T-cell (primary cell): ENCODE data around the gene CASZ1. TPM values are rescaled to one million over a fixed set of nuclear protein-coding genes. Genes with fewer than 3 reads are reported as not detected.

ENCODE experiments used
- ATAC-seq, 4 experiments: fragments of 200-7000 bp in 3 of 4; fragments of 150-1000 bp in 1 of 4; cut with Tn5 transposase; replicated peaks in 1 of 4; 1 replicate in 3 of 4; 2 replicates in 1 of 4; pipeline ENCODE4 v1.10.0; 2021; ENCODE audit warnings: moderate library complexity in 3 of 4, mild to moderate bottlenecking in 2 of 4, moderate number of reproducible peaks in 1 of 4
- CTCF ChIA-PET, 2 donors: fragments of 300-600 bp; sonication (Branson Sonifier 250); formaldehyde crosslinking; loops; one replicate each; lab custom pipeline; 2022; ENCODE audit warnings: antibody characterized with exemption in 2 of 2; lab: Charles Lee
- POLR2A ChIA-PET, 2 donors: fragments of 300-600 bp; sonication (Branson Sonifier 250); formaldehyde crosslinking; loops; one replicate each; lab custom pipeline; 2022; ENCODE audit warnings: antibody characterized with exemption in 2 of 2; lab: Charles Lee
- DNase-seq, 35 experiments: peaks; one replicate each; pipeline versions ENCODE4 v3.0.0 to v3.0.0-alpha.2; 2013 to 2023
- H3K27ac ChIP-seq: one replicate; pipeline ENCODE4 v1.5.1; 2013; ENCODE audit warnings: low read length
- H3K27me3 ChIP-seq, 2 experiments: replicated peaks in 1 of 2; 1 replicate in 1 of 2; 2 replicates in 1 of 2; pipeline versions ENCODE4 v1.6.1 to v1.7.0; 2013; ENCODE audit warnings: low read length in 1 of 2, mixed read lengths in 1 of 2; ENCODE audit not compliant: control insufficient read depth in 2 of 2, insufficient read depth in 2 of 2; ENCODE audit errors: extremely low read depth in 1 of 2
- H3K36me3 ChIP-seq, 2 donors: 1 replicate in 1 of 2; 2 replicates in 1 of 2; pipeline versions ENCODE4 v1.6.1 to v1.7.0; 2013; ENCODE audit warnings: low read length in 1 of 2; ENCODE audit not compliant: control insufficient read depth in 2 of 2, insufficient read depth in 1 of 2; ENCODE audit errors: extremely low read depth in 1 of 2
- H3K4me1 ChIP-seq, 2 experiments: 1 replicate in 1 of 2; 2 replicates in 1 of 2; pipeline versions ENCODE4 v1.6.1 to v1.7.0; 2013; ENCODE audit warnings: low read length in 2 of 2, mixed read lengths in 1 of 2; ENCODE audit not compliant: insufficient read depth in 2 of 2, control insufficient read depth in 1 of 2; ENCODE audit errors: extremely low read depth in 1 of 2
- H3K4me3 ChIP-seq, 2 donors: 1 replicate in 1 of 2; 2 replicates in 1 of 2; pipeline versions ENCODE4 v1.5.1 to v1.7.0; 2013; ENCODE audit warnings: mild to moderate bottlenecking in 2 of 2, low read length in 1 of 2, moderate library complexity in 1 of 2; ENCODE audit not compliant: control insufficient read depth in 1 of 2; ENCODE audit errors: extremely low read depth in 1 of 2
- H3K9me3 ChIP-seq: 2 replicates; pipeline ENCODE4 v1.7.0; 2013
- H3K27ac Mint-ChIP-seq, 2 donors: one replicate each; pipeline ENCODE4 v1.8.0; 2020 to 2021; ENCODE audit warnings: mild to moderate bottlenecking in 2 of 2, mixed read lengths in 2 of 2
- H3K27me3 Mint-ChIP-seq, 2 donors: one replicate each; pipeline ENCODE4 v1.8.0; 2021 to 2022; ENCODE audit warnings: mixed read lengths in 2 of 2
- H3K36me3 Mint-ChIP-seq: one replicate; pipeline ENCODE4 v1.8.0; 2021; ENCODE audit warnings: mixed read lengths
- H3K4me1 Mint-ChIP-seq, 3 donors: one replicate each; pipeline ENCODE4 v1.8.0; 2020 to 2022; ENCODE audit warnings: mixed read lengths in 3 of 3, mild to moderate bottlenecking in 1 of 3
- H3K4me3 Mint-ChIP-seq, 3 donors: one replicate each; pipeline ENCODE4 v1.8.0; 2020 to 2022; ENCODE audit warnings: mild to moderate bottlenecking in 3 of 3, mixed read lengths in 3 of 3, moderate library complexity in 3 of 3
- H3K9me3 Mint-ChIP-seq, 3 donors: one replicate each; pipeline ENCODE4 v1.8.0; 2020 to 2022; ENCODE audit warnings: mixed read lengths in 3 of 3
- WGBS: methylation state at CpG from one replicate; pipeline ENCODE4 v1.1.5; 2013; ENCODE audit warnings: missing lambda C conversion rate; ENCODE audit not compliant: insufficient coverage; 5-methylcytosine and 5-hydroxymethylcytosine counted together
- total RNA-seq, 35 experiments: library from RNA in 6 of 35; stranded (reverse) in 6 of 35; fragments of 120-200 nt in 1 of 35; gene quantifications; one replicate each; pipeline versions ENCODE4 v1.2.1 to v1.2.4 and lab custom pipeline; 2013 to 2026

CASZ1 gene
- total RNA-seq, 5 donors from 2014 or later (not counting 1 experiment from before 2014, with no cell fraction given): 12.9 to 23.0 (median 14.3) TPM

- no peaks in the 10 kb centered on the region for H3K9me3 ChIP-seq
- no peak overlapping the region for H3K27ac ChIP-seq
- Mint-ChIP-seq H3K27ac (no peak overlapping the region), H3K9me3 (no peaks in the 10 kb centered on the region), H3K4me3 (no peak overlapping the region), H3K36me3 (no peaks in the 10 kb centered on the region), H3K4me1 (no peaks in the 10 kb centered on the region), H3K27me3 (peaks cover 32 to 37% of the 10 kb centered on the region in 2 donors)
- no peaks in the 10 kb centered on the region for H3K36me3 ChIP-seq
- no peak overlapping the region for H3K4me3 ChIP-seq
- DNase-seq (no peak), ATAC-seq (no peak)
- peaks cover 0 to 69% of the 10 kb centered on the region in 2 experiments for H3K27me3 ChIP-seq
- ChIA-PET POLR2A (no interaction called here), CTCF (no interaction called here)
- WGBS: 84% methylated on average over 8 of the region's 11 CpGs
- no peaks in the 10 kb centered on the region for H3K4me1 ChIP-seq
Measured at GRCh38 chr1:10784998-10785727, 11.3 kb downstream of the CASZ1 start.

DNA sequence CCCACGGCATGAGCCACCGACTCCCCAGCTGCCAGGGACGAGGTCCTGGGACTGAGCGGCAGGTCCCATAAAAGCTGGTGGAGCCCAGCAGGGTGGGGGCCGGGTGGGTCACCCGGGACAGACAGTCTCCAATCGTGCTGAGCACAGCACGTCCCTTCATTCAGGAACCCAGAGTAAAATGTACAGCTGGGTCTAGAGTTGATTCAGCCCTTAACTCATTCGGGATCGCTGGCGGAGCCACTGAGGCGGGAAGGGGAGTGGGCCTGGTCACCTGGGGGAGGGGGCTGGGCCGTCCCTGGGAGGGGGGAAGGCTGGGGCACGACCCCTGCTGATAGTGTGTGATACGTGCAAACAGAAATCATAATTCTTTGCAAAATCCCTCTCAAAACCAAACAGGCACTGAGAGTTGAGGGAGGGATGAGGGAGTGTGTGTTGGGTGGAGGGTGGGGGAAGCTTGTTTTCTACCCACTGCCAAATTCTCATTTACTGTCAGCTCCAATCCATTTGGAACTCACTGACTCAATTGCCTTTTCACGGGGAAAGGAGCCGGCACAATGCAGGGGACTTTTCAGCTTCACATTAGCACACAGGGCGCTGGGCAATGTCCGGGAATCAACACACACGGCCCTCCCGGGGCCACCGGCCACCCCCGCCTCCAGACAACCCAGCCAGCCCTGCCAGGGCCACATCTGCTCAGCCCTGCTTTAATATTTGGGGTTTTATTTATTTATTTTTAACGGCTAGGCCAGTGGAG lies 13.8 kb downstream of the CASZ1 start:
- Histone ChIP-seq H3K27ac (no peak overlapping the region), H3K27me3 (peaks cover 0 to 50% of the 10 kb centered on the region in 2 experiments), H3K4me1 (no peaks in the 10 kb centered on the region), H3K36me3 (no peaks in the 10 kb centered on the region), H3K4me3 (no peak overlapping the region), H3K9me3 (no peaks in the 10 kb centered on the region)
- Mint-ChIP-seq H3K36me3 (no peaks in the 10 kb centered on the region), H3K9me3 (no peaks in the 10 kb centered on the region), H3K27ac (no peak overlapping the region), H3K27me3 (peaks cover 25 to 28% of the 10 kb centered on the region in 2 donors), H3K4me1 (no peaks in the 10 kb centered on the region), H3K4me3 (no peak overlapping the region)
- ChIA-PET POLR2A (no interaction called here), CTCF (interaction anchor here in 1 of 2 donors (0.6 kb wide), 1 partner anchor 9 kb away, joined by 11 read pairs; no protein-coding TSS in a partner anchor)
- WGBS: 82% methylated on average over 16 of the region's 24 CpGs
- DNase-seq (no peak), ATAC-seq (no peak)

DNA sequence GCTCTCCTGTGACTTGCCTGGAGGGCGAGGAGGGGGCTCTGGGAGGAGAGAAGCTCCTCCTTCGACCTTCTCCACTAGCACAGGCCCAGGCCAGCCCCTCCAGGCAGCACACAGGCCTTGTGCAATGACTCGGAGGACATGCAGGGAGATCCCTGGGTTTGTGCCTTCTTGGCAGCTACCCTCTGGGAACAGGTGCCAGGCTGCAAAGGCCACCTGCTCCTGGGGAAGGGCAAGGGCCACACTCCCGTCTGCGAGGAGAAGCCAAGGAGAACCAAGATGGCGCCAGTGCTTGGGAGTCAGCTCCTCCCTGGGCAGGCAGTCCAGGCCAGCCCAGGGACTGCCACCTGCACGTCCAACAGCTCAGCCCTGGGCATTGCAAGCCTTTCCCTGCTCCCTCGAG lies 15.3 kb downstream of the CASZ1 start:
- 62% methylated on average over 7 of the region's 8 CpGs for WGBS
- Mint-ChIP-seq H3K4me1 (no peaks in the 10 kb centered on the region), H3K36me3 (no peaks in the 10 kb centered on the region), H3K4me3 (no peak overlapping the region), H3K9me3 (no peaks in the 10 kb centered on the region), H3K27me3 (peaks cover 13 to 16% of the 10 kb centered on the region in 2 donors), H3K27ac (no peak overlapping the region)
- Histone ChIP-seq H3K27me3 (peaks cover 0 to 38% of the 10 kb centered on the region in 2 experiments), H3K4me1 (no peaks in the 10 kb centered on the region), H3K4me3 (no peak overlapping the region), H3K36me3 (no peaks in the 10 kb centered on the region), H3K9me3 (no peaks in the 10 kb centered on the region), H3K27ac (no peak overlapping the region)
- POLR2A ChIA-PET: no interaction called here
- ATAC-seq (no peak), DNase-seq (no peak)
- CTCF ChIA-PET: no interaction called here

- no peaks in the 10 kb centered on the region for H3K4me1 ChIP-seq
- Mint-ChIP-seq H3K27ac (no peak overlapping the region), H3K36me3 (no peaks in the 10 kb centered on the region), H3K4me3 (no peak overlapping the region), H3K4me1 (no peaks in the 10 kb centered on the region), H3K27me3 (peaks cover 8 to 10% of the 10 kb centered on the region in 2 donors), H3K9me3 (no peaks in the 10 kb centered on the region)
- H3K4me3 ChIP-seq: no peak overlapping the region
- ATAC-seq: no peak
- ChIA-PET CTCF (interaction anchor here in 1 of 2 donors (0.6 kb wide), 1 partner anchor 275 kb away, joined by 7 read pairs; no protein-coding TSS in a partner anchor), POLR2A (no interaction called here)
- no peaks in the 10 kb centered on the region for H3K9me3 ChIP-seq
- H3K27ac ChIP-seq: no peak overlapping the region
- no peak for DNase-seq
- WGBS: 65% methylated on average over 7 of the region's 10 CpGs
- no peaks in the 10 kb centered on the region for H3K36me3 ChIP-seq
- H3K27me3 ChIP-seq: peaks cover 0 to 29% of the 10 kb centered on the region in 2 experiments
Measured at GRCh38 chr1:10779841-10780240, 16.6 kb downstream of the CASZ1 start.

DNA sequence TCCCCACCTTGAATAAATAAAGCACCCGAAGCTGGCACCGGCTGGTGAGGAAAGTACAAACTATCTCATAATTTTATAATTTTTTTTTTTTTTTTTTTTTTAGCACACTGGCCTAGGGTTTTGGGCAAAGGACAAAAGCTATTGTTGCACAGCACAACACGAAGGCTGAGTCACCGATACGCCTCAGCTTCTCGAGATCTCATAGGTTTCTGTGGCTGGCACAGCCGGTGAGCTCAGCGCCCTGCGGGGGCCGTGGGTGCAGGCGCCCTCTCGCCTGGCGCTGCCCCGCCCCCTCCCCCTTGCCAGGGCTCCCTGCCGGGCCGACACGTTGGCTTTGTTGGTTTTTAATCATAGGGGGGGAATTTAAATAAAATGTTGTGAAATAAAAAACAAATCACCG lies 17.2 kb downstream of the CASZ1 start:
- POLR2A ChIA-PET: interaction anchor here in 1 of 2 donors (0.6 kb wide), 1 partner anchor 251 kb away, joined by 3 read pairs; no protein-coding TSS in a partner anchor
- 64% methylated on average over 4 of the region's 18 CpGs for WGBS
- no peak for DNase-seq

GRCh38 chr1:10778640-10779039 lies 17.8 kb downstream of the CASZ1 start:
- H3K4me3 Mint-ChIP-seq: no peak overlapping the region
- 88% methylated on average over 7 of the region's 10 CpGs for WGBS
- H3K27me3 Mint-ChIP-seq: no peaks in the 10 kb centered on the region
- H3K4me1 Mint-ChIP-seq: no peaks in the 10 kb centered on the region
- CTCF ChIA-PET: no interaction called here
- peaks cover 0 to 24% of the 10 kb centered on the region in 2 experiments for H3K27me3 ChIP-seq
- H3K27ac ChIP-seq: no peak overlapping the region
- H3K9me3 Mint-ChIP-seq: no peaks in the 10 kb centered on the region
- no peak for ATAC-seq
- H3K36me3 ChIP-seq: no peaks in the 10 kb centered on the region
- no peak overlapping the region for H3K4me3 ChIP-seq
- DNase-seq: no peak
- H3K4me1 ChIP-seq: no peaks in the 10 kb centered on the region
- no peaks in the 10 kb centered on the region for H3K36me3 Mint-ChIP-seq
- H3K27ac Mint-ChIP-seq: no peak overlapping the region
- POLR2A ChIA-PET: interaction anchor here (0.6 to 0.7 kb wide), 2 partner anchors 136 to 1189 kb away, joined by 3 to 4 read pairs; no protein-coding TSS in a partner anchor
- H3K9me3 ChIP-seq: no peaks in the 10 kb centered on the region

More for the DNA sequence above, 17.2 kb downstream of the CASZ1 start:
- Mint-ChIP-seq H3K27ac (no peak overlapping the region), H3K36me3 (no peaks in the 10 kb centered on the region), H3K27me3 (peaks cover 4 to 5% of the 10 kb centered on the region in 2 donors), H3K4me1 (no peaks in the 10 kb centered on the region), H3K9me3 (no peaks in the 10 kb centered on the region), H3K4me3 (no peak overlapping the region)
- H3K27ac ChIP-seq: no peak overlapping the region
- no peaks in the 10 kb centered on the region for H3K9me3 ChIP-seq
- no peaks in the 10 kb centered on the region for H3K36me3 ChIP-seq
- no peak for ATAC-seq
- CTCF ChIA-PET: interaction anchor here (0.6 kb wide), 2 partner anchors 12 to 732 kb away, joined by 3 read pairs; no protein-coding TSS in a partner anchor
- H3K27me3 ChIP-seq: peaks cover 0 to 29% of the 10 kb centered on the region in 2 experiments
- no peak overlapping the region for H3K4me3 ChIP-seq
- H3K4me1 ChIP-seq: no peaks in the 10 kb centered on the region
